ENCODE results near the gene TMEM141. TPM values are rescaled to one million over a fixed set of nuclear protein-coding genes. Genes with fewer than 3 reads are reported as not detected.
A peak's percentile ranks its signal among the peaks of the same experiment; 100 is the strongest.
"Not testable (repeated sequence)": the region's sequence is repeated elsewhere in the genome, so short reads cannot be mapped to it uniquely, and the experiment has no call there.

Gene TMEM141
- total RNA-seq, 1 donor from 2014 or later: 69.8 TPM

GRCh38 chr9:136765041-136765440, 26.1 kb upstream of the TMEM141 start:
- H3K27me3 ChIP-seq (ENCODE audit: control insufficient read depth, insufficient read depth, low read length): peaks cover 18% of the 10 kb centered on the region
- no peak overlapping the region for H3K4me3 ChIP-seq (ENCODE audit: low read depth, low read length)
- TF ChIP-seq CTCF (IDR thresholded peaks at IDR 0.05; ENCODE audit: insufficient read depth, low read length, poor library complexity, severe bottlenecking): no peak
- no peak for DNase-seq (ENCODE audit: low read depth)
- no peaks in the 10 kb centered on the region for H3K36me3 ChIP-seq (ENCODE audit: control insufficient read depth, insufficient read depth, low read length)

- peaks cover 17% of the 10 kb centered on the region for H3K27me3 ChIP-seq (ENCODE audit: control insufficient read depth, insufficient read depth, low read length)
- not testable (repeated sequence) for H3K4me3 ChIP-seq (ENCODE audit: low read depth, low read length); DNase-seq (ENCODE audit: low read depth); H3K36me3 ChIP-seq (ENCODE audit: control insufficient read depth, insufficient read depth, low read length)
Measured at GRCh38 chr9:136765745-136766409, 25.3 kb upstream of the TMEM141 start.

- DNase-seq (ENCODE audit: low read depth): peak; percentile 25
- H3K36me3 ChIP-seq (ENCODE audit: control insufficient read depth, insufficient read depth, low read length); H3K4me3 ChIP-seq (ENCODE audit: low read depth, low read length): not testable (repeated sequence)
- TF ChIP-seq CTCF (IDR thresholded peaks at IDR 0.05; ENCODE audit: insufficient read depth, low read length, poor library complexity, severe bottlenecking): peak; percentile 30
- H3K27me3 ChIP-seq (ENCODE audit: control insufficient read depth, insufficient read depth, low read length): peaks cover 17% of the 10 kb centered on the region
Measured at GRCh38 chr9:136766410-136767120, 24.6 kb upstream of the TMEM141 start.

- no peak for DNase-seq (ENCODE audit: low read depth)
- peaks cover 12% of the 10 kb centered on the region for H3K27me3 ChIP-seq (ENCODE audit: control insufficient read depth, insufficient read depth, low read length)
- no peak overlapping the region for H3K4me3 ChIP-seq (ENCODE audit: low read depth, low read length)
- TF ChIP-seq CTCF (IDR thresholded peaks at IDR 0.05; ENCODE audit: insufficient read depth, low read length, poor library complexity, severe bottlenecking): peak; percentile 62
- no peaks in the 10 kb centered on the region for H3K36me3 ChIP-seq (ENCODE audit: control insufficient read depth, insufficient read depth, low read length)
Measured at GRCh38 chr9:136769710-136770191, 21.4 kb upstream of the TMEM141 start.

GRCh38 chr9:136771907-136772415, 19.2 kb upstream of the TMEM141 start:
- no peak for DNase-seq (ENCODE audit: low read depth)
- Histone ChIP-seq H3K4me3 (ENCODE audit: low read depth, low read length) (no peak overlapping the region), H3K27me3 (ENCODE audit: control insufficient read depth, insufficient read depth, low read length) (peaks cover 6% of the 10 kb centered on the region), H3K36me3 (ENCODE audit: control insufficient read depth, insufficient read depth, low read length) (no peaks in the 10 kb centered on the region)
- TF ChIP-seq CTCF (IDR thresholded peaks at IDR 0.05; ENCODE audit: insufficient read depth, low read length, poor library complexity, severe bottlenecking): no peak

- H3K36me3 ChIP-seq (ENCODE audit: control insufficient read depth, insufficient read depth, low read length): no peaks in the 10 kb centered on the region
- H3K4me3 ChIP-seq (ENCODE audit: low read depth, low read length): no peak overlapping the region
- TF ChIP-seq CTCF (IDR thresholded peaks at IDR 0.05; ENCODE audit: insufficient read depth, low read length, poor library complexity, severe bottlenecking): no peak
- DNase-seq (ENCODE audit: low read depth): no peak
- peaks cover 13% of the 10 kb centered on the region for H3K27me3 ChIP-seq (ENCODE audit: control insufficient read depth, insufficient read depth, low read length)
Measured at GRCh38 chr9:136773386-136774044, 17.6 kb upstream of the TMEM141 start.
